Neuronal stem cell (in vitro differentiated cells): ENCODE measurements around the gene TRERF1.

ENCODE experiments used
- DNase-seq: peaks from one replicate; pipeline ENCODE4 v3.0.0-alpha.2; 2013; ENCODE audit warnings: low spot score
- H2AFZ ChIP-seq: one replicate; pipeline ENCODE4 v1.6.1; 2013; ENCODE audit warnings: mild to moderate bottlenecking, low read length, inconsistent platforms
- H2AK5ac ChIP-seq: 2 replicates; pipeline ENCODE4 v1.6.1; 2013; ENCODE audit warnings: low read depth, mild to moderate bottlenecking, inconsistent platforms, low read length, moderate library complexity, mixed read lengths
- H2BK120ac ChIP-seq: 2 replicates; pipeline ENCODE4 v1.6.1; 2013; ENCODE audit warnings: low read depth, mild to moderate bottlenecking, inconsistent platforms, low read length, moderate library complexity, mixed read lengths
- H2BK12ac ChIP-seq: one replicate; pipeline ENCODE4 v1.6.1; 2013; ENCODE audit warnings: low read length, inconsistent platforms
- H2BK15ac ChIP-seq: 2 replicates; pipeline ENCODE4 v1.6.1; 2013; ENCODE audit warnings: mild to moderate bottlenecking, low read length, inconsistent platforms, mixed read lengths
- H2BK5ac ChIP-seq: one replicate; pipeline ENCODE4 v1.6.1; 2013; ENCODE audit warnings: inconsistent platforms, mild to moderate bottlenecking, low read length, moderate library complexity
- H3K14ac ChIP-seq: one replicate; pipeline ENCODE4 v1.6.1; 2013; ENCODE audit warnings: low read length, inconsistent platforms
- H3K18ac ChIP-seq: 2 replicates; pipeline ENCODE4 v1.6.1; 2013; ENCODE audit warnings: low read length, inconsistent platforms
- H3K23ac ChIP-seq: 2 replicates; pipeline ENCODE4 v1.6.1; 2013; ENCODE audit warnings: low read depth, mild to moderate bottlenecking, mixed read lengths, low read length, inconsistent platforms; ENCODE audit not compliant: poor library complexity
- H3K27ac ChIP-seq: replicated peaks from 3 replicates; pipeline ENCODE4 v1.5.1; 2013; ENCODE audit warnings: low read length, inconsistent platforms
- H3K27me3 ChIP-seq, 3 experiments: 2 replicates each; pipeline ENCODE4 v1.6.1; 2013; ENCODE audit warnings: low read length in 3 of 3, mild to moderate bottlenecking in 2 of 3, inconsistent platforms in 1 of 3, low read depth in 1 of 3, mixed read lengths in 1 of 3, moderate library complexity in 1 of 3; ENCODE audit not compliant: control insufficient read depth in 3 of 3, insufficient read depth in 3 of 3
- H3K36me3 ChIP-seq, 2 donors: replicated peaks in 1 of 2; 2 replicates each; pipeline ENCODE4 v1.6.1; 2013; ENCODE audit warnings: low read length in 2 of 2; ENCODE audit not compliant: control insufficient read depth in 2 of 2, insufficient read depth in 2 of 2
- H3K4ac ChIP-seq: 2 replicates; pipeline ENCODE4 v1.6.1; 2013; ENCODE audit warnings: inconsistent platforms, mild to moderate bottlenecking, low read length, moderate library complexity
- H3K4me1 ChIP-seq, 2 donors: 1 replicate in 1 of 2; 2 replicates in 1 of 2; pipeline ENCODE4 v1.6.1; 2013; ENCODE audit warnings: low read length in 2 of 2, low read depth in 1 of 2; ENCODE audit not compliant: control insufficient read depth in 2 of 2, insufficient read depth in 1 of 2
- H3K4me2 ChIP-seq: one replicate; pipeline ENCODE4 v1.6.1; 2013; ENCODE audit warnings: mild to moderate bottlenecking, low read length, inconsistent platforms; ENCODE audit not compliant: insufficient read depth, poor library complexity, severe bottlenecking
- H3K4me3 ChIP-seq, 2 donors: 2 replicates each; pipeline ENCODE4 v1.5.1; 2013; ENCODE audit warnings: low read length in 2 of 2, mild to moderate bottlenecking in 2 of 2, inconsistent platforms in 1 of 2, moderate library complexity in 1 of 2
- H3K79me1 ChIP-seq: one replicate; pipeline ENCODE4 v1.6.1; 2013; ENCODE audit warnings: low read depth, mild to moderate bottlenecking, inconsistent platforms, low read length, moderate library complexity
- H3K9ac ChIP-seq: one replicate; pipeline ENCODE4 v1.6.1; 2013; ENCODE audit warnings: mild to moderate bottlenecking, low read depth, low read length, inconsistent platforms; ENCODE audit not compliant: poor library complexity
- H3K9me3 ChIP-seq, 2 donors: replicated peaks in 1 of 2; 2 replicates each; pipeline versions ENCODE3 to v1.6.1; 2013; ENCODE audit warnings: low read length in 2 of 2, mild to moderate bottlenecking in 2 of 2, inconsistent platforms in 1 of 2, low read depth in 1 of 2, mixed read lengths in 1 of 2, moderate library complexity in 1 of 2; ENCODE audit not compliant: control insufficient read depth in 2 of 2, insufficient read depth in 1 of 2
- H4K8ac ChIP-seq: one replicate; pipeline ENCODE4 v1.6.1; 2013; ENCODE audit warnings: low read depth, mild to moderate bottlenecking, inconsistent platforms, low read length, moderate library complexity
- H4K91ac ChIP-seq: one replicate; pipeline ENCODE4 v1.6.1; 2013; ENCODE audit warnings: low read length, low read depth, mild to moderate bottlenecking, inconsistent platforms; ENCODE audit not compliant: poor library complexity
- WGBS, 2 donors: extraction: QIAGEN DNeasy Blood & Tissue Kit; methylation state at CpG; one replicate each; pipeline ENCODE4 v1.1.7; 2013; ENCODE audit warnings: missing lambda C conversion rate in 2 of 2, mixed read lengths in 1 of 2; ENCODE audit not compliant: insufficient read length in 2 of 2, insufficient replicate concordance in 1 of 2; ENCODE audit errors: extremely low coverage in 2 of 2; 5-methylcytosine and 5-hydroxymethylcytosine counted together

TRERF1 gene

DNA sequence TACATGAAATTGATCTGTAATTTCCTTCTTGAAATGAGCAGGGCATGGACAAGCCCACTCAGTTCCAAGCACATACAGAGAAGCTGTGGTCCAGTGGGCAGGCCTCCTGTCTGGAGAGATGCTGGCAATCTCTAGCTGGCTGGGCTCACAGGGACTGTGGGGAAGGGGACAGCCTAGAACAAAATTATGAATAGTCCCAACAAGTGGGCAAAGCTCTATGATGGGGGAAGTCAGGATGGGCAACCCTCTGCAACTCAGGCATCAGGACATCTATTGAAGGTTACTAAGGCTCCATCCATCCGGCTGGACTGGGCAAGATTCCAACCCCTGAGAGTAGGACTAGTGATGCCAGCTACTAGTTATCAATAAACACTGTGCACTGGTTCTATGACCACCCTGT is 40.9 kb downstream of the TRERF1 start:
- Histone ChIP-seq H3K4me2 (no peak overlapping the region), H3K23ac (no peak overlapping the region), H2BK12ac (no peak overlapping the region), H2BK120ac (no peak overlapping the region), H2BK15ac (no peak overlapping the region), H3K79me1 (no peaks in the 10 kb centered on the region), H3K14ac (no peak overlapping the region), H4K8ac (no peak overlapping the region), H3K36me3 (no peaks in the 10 kb centered on the region), H3K4me3 (no peak overlapping the region), H2AFZ (no peak overlapping the region), H3K4me1 (peaks cover 3 to 14% of the 10 kb centered on the region in 2 donors), H3K9me3 (peaks cover 0 to 2% of the 10 kb centered on the region in 2 donors), H2BK5ac (no peak overlapping the region), H3K27ac (no peak overlapping the region), H3K4ac (no peak overlapping the region), H3K27me3 (no peaks in the 10 kb centered on the region), H2AK5ac (no peak overlapping the region), H3K9ac (no peak overlapping the region), H3K18ac (no peak overlapping the region), H4K91ac (no peak overlapping the region)
- no peak for DNase-seq
- no CpG with 5 or more reads among the region's 1 CpG for whole genome bisulfite sequencing, 2 donors

DNA sequence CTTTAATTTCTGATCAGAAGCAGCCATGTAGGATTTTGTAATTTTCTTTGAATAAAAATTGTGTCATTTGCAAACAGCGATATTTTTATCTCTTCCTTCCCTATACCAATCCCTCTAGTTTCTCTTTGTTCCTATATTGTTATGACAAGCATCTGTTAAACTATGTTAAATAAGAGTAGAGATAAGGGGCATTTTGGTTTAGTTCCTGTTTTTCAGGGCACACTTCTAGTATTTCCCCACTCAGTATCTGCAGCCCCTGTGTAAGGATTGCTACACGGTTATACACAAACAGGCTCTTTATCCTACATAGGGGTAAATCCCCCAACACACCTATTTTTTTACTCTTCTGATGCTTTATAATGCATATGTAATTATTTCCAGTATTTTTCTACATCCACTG is 42.1 kb downstream of the TRERF1 start:
- no peak overlapping the region for H3K23ac ChIP-seq
- H2AFZ ChIP-seq, result no peak overlapping the region
- no peak overlapping the region for H3K27ac ChIP-seq
- no peak overlapping the region for H2BK12ac ChIP-seq
- no peak overlapping the region for H3K4me2 ChIP-seq
- no peak overlapping the region for H2BK5ac ChIP-seq
- DNase-seq, result no peak
- no peak overlapping the region for H3K14ac ChIP-seq
- no peak overlapping the region for H3K18ac ChIP-seq
- H3K27me3 ChIP-seq, result no peaks in the 10 kb centered on the region
- H3K4me3 ChIP-seq, result no peak overlapping the region
- no peak overlapping the region for H3K9ac ChIP-seq
- no peak overlapping the region for H2BK15ac ChIP-seq
- no peak overlapping the region for H4K8ac ChIP-seq
- H2AK5ac ChIP-seq, result no peak overlapping the region
- no peak overlapping the region for H2BK120ac ChIP-seq
- no CpG with 5 or more reads among the region's 2 CpGs for WGBS, 2 donors
- no peaks in the 10 kb centered on the region for H3K79me1 ChIP-seq
- H3K4me1 ChIP-seq, result peaks cover 9 to 14% of the 10 kb centered on the region in 2 donors
- H4K91ac ChIP-seq, result no peak overlapping the region
- H3K36me3 ChIP-seq, result no peaks in the 10 kb centered on the region
- peaks cover 0 to 2% of the 10 kb centered on the region in 2 donors for H3K9me3 ChIP-seq
- no peak overlapping the region for H3K4ac ChIP-seq

GRCh38 chr6:42407379-42407778 is 44.3 kb downstream of the TRERF1 start:
- Histone ChIP-seq H3K18ac (no peak overlapping the region), H2BK12ac (no peak overlapping the region), H3K4ac (no peak overlapping the region), H2BK5ac (no peak overlapping the region), H3K23ac (no peak overlapping the region), H3K9ac (no peak overlapping the region), H3K9me3 (peaks cover 0 to under 1% of the 10 kb centered on the region in 2 donors), H3K4me3 (no peak overlapping the region), H3K27ac (no peak overlapping the region), H3K14ac (no peak overlapping the region), H2AK5ac (no peak overlapping the region), H4K8ac (no peak overlapping the region), H2BK15ac (no peak overlapping the region), H3K27me3 (no peaks in the 10 kb centered on the region), H3K4me2 (no peak overlapping the region), H3K79me1 (no peaks in the 10 kb centered on the region), H3K4me1 (peaks cover 10 to 28% of the 10 kb centered on the region in 2 donors), H2BK120ac (no peak overlapping the region), H2AFZ (no peak overlapping the region), H4K91ac (no peak overlapping the region), H3K36me3 (no peaks in the 10 kb centered on the region)
- 100% methylated on average over 1 of the region's 8 CpGs; no CpG with 5 or more reads in 1 of the 2 donors for WGBS, 2 donors
- DNase-seq, result no peak

DNA sequence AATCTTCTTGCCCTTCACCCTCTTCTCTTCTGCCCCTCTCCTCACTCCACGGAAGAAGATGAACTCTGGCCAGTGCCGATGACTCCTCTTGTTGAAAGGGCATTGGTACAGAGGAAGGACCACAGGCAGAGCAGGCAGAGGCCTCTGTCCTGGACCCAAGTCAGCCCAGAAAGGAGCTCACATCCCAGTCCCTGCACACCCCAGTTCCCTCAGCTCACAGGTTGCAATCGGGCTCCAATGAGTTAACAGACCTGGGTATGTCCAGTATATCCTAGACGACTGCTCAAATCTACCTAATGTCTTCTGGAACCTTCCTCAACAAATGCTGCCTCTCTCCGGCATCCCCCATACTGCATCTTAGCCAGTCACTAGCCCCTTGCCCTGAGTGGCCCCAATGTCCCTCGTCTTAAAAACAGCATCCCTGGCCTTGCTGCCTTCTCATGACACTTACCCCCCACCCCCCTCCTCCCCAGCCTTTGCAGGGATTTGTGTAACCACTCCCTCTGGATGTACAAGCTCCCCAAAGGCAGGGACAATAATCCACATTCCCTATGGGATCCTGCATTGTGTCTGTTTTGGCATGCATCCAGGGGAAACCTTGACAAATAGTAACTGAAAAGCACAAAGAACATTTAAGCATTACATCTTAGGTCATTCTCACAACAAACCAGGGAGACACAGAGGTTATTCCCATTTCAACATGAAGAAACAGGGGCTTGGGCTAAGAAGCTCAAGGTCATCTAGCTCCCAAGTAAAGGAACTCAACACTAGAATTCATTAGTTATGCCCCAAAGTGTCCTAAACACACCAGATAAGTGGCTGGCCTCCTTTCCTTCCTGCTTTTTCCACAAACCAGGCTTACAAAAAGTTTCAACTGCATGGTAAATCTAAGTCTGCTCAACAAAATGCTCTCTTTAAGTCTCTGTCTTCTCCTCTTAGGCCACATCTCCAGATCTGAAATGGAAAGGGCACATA is 45.1 kb downstream of the TRERF1 start:
- Histone ChIP-seq H2BK5ac (no peak overlapping the region), H3K27me3 (no peaks in the 10 kb centered on the region), H2AK5ac (no peak overlapping the region), H2BK120ac (no peak overlapping the region), H3K4me1 (peaks cover 10 to 28% of the 10 kb centered on the region in 2 donors), H3K27ac (no peak overlapping the region), H4K91ac (no peak overlapping the region), H3K9ac (no peak overlapping the region), H2BK12ac (no peak overlapping the region), H3K14ac (no peak overlapping the region), H3K4me2 (no peak overlapping the region), H3K79me1 (no peaks in the 10 kb centered on the region), H3K4me3 (no peak overlapping the region), H3K4ac (no peak overlapping the region), H2AFZ (no peak overlapping the region), H4K8ac (no peak overlapping the region), H3K18ac (no peak overlapping the region), H3K9me3 (no peaks in the 10 kb centered on the region), H3K23ac (no peak overlapping the region), H3K36me3 (no peaks in the 10 kb centered on the region), H2BK15ac (no peak overlapping the region)
- no CpG with 5 or more reads among the region's 6 CpGs for WGBS, 2 donors
- DNase-seq, result no peak
